ENCODE results near the gene EDC3.
A peak's percentile ranks its signal among the peaks of the same experiment; 100 is the strongest.
"Not testable (repeated sequence)": the region's sequence is repeated elsewhere in the genome, so short reads cannot be mapped to it uniquely, and the experiment has no call there.

EDC3 gene

DNA sequence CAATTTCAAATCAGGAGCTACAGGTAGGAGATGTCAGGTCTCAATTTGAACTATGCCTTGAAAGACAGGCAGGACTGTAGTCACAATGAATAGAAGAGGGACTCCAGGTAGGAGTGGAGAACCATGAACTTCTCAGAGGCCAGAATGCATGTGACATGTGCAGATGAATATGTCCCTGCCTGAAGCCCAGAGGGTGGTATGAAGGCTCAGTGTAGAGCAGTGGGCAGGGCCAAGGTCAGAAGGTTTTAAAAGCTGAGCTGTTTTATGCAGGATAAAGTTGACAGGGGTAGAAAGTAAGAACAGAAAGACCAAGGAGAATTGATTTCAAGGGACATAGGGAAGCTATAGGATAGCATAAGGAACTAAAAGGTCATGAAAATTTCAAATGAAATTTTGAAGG lies 49.3 kb downstream of the EDC3 start:
- DNase-seq = no peak

DNA sequence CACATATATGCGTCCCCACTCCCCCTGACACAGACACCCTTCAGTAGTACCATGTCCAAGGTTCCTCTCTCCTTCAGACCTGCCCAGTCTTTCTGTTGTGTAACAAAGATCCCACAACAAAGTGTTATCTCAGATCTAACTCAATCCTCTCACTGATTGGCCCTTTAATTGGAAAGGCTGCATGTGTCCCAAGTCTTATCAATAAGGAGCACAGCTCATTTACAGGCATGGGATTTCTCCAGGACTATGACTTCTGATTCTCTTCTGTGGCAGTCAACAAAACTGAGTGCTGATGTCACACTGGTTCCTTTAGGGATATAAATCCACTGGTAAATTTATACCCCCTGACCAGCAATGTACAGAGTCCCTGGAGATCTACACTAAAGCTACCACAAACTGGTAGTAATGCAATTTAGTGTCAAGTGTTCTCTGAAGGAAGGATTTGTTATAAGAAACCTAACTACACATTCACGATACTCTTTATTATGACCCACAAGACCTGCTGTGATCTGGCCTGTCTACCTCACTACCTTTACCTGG lies 52.1 kb downstream of the EDC3 start:
- no peak for DNase-seq

DNA sequence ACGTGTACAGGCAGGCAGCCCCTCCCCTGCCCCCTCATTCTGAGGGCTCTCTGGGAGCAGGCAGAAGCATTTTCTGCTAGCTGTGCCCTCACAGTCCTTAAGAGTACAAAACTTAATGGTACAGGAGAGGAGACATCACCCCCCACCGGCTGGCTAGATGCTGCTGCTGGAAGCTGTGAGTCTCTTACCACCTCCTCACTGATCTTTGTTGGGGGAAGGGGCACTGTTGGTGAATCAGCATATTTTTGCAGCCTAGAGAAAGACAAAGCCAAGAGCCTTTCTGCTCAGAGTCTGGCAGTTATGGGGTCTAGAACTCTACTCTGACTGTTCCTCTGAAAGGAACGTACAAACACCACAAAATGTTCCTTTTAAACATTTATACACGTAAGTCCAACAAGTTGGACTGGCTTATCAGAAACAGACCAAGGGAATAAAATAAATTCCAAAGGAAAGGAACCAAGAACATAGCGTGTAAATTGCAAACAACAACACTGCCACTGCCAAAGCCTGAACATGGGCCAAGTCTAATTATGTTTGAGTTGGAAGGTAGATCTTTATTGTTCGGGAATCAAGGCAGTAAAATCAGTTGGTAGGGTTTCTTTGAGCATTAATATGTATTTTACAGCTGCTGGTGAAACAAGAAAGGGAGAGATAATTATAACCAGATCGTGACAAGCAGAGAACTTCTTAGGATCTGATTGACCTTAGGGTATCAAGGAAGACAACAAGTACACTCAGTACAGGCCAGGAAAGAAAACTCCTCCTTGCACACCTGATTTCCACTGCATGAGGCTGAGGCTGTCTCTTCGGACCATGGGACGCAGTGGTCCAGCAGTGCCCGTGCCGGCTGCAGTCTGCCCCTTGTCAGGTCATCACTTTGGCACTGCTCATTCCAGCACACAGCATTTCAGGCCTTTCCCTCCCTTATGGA lies 52.8 kb downstream of the EDC3 start:
- no peak for DNase-seq

DNA sequence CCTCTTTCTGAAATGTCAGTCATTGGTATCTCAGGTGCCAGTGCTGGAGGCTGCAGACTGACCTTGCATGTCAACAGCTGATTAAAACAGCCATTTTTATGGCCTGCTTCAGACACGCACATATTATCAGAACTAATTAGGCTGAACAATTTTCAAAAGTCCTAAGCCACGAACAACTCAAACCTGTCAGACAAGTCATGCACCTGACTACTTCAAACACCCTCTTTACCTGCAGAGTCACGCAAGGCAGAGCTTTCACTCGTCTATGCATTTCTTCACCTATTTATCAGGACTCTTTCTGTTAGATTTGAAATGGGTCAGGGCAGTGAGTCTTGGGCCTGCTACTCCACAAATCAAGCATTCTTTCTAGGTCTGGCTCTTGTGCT lies 53.5 kb downstream of the EDC3 start:
- DNase-seq = peak; percentile 25

DNA sequence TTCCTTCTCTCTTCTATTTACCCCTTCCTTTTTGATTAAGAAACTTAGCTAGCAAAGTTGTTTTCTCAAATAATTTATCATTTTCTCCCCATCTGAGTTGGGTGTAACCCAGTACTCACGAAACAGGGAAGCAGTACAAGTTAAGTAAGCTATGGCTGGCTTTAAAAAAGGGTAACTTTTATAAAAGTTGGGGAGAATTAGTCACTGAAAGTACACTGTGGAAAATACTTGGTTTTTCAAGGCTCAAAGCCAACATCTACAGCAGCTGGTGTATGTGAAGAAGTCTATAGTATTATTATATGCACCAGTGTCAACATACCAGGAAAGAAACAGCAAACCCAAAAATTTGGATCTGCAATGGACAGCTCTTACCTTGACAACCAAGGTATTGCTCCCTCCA lies 54.7 kb downstream of the EDC3 start:
- no peak for DNase-seq

DNA sequence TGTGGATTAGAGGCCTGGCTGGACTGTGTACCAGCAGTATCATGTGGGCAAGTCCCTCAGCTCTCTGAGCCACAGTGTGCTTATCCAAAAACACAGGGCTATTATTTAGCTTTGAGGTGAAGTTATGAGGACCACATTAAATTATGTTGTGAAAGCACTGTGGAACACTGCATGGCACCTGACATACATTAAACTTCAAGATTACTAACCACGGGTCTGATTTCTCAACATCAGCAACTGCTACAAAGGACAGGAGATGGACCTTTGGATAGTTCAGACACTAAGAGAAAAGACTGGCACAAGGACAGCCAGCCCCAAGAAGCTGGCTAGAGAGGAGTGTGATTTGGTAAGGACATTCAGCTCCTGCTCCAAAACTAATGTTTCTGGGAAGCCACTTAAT lies 58.8 kb downstream of the EDC3 start:
- DNase-seq = no peak

DNA sequence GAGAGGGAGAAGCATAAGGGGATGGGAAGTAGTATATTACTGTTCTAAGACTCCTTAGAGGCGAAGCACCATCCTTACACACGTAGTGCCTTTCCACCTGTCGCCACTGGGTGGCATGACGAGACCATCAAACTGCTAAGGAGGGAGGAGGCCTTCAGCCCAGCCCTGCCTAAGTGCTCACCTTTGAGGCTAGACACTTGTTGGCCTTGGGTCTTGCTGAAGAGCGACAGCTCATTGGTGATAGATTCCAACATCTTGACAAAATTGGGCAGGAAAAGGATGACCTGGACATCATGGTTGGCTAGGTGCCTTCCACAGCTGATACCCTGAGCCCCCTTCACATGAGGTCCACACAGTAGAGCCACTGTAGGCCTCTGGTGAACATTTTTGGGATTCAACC lies 60.6 kb downstream of the EDC3 start:
- peak; percentile 28 for DNase-seq

DNA sequence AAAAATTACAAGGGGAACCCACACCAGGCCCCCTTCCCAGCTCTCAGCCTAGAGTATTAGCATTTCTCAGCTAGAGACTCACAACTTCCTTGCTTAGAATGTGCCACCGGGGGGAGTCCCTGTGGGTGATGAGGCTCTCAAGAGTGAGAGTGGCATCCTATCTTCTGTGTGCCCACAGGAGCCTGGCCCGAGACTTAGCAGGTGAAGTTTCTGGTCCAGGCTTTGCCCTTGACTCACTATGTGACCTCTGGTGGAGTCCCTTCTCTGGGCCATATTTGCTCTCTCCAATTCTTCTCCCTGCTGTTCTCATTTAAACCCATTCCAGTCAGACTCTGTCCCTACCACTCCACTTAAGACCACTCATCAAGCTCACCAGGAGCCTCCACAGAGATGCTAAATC lies 62.0 kb downstream of the EDC3 start:
- DNase-seq = no peak

DNA sequence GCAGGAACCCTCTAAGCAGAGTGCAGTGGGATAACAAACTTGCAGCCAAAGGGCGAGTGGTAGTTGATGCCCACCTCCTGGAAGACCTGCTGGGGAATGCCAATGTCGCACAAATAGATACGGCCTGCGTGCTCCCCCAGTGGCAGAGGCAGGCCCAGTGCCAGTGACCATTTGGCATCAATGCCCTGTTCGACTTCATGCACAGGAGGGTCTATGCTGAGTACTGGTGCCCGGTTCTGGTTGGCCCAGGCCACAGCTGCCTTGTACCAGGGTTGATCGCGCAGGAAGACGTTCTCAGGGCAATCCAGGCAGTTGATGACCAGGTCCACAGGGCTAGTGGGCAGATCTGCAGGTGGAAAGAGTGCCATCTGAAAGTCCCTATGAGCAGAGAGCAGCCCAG lies 63.2 kb downstream of the EDC3 start:
- no peak for DNase-seq

DNA sequence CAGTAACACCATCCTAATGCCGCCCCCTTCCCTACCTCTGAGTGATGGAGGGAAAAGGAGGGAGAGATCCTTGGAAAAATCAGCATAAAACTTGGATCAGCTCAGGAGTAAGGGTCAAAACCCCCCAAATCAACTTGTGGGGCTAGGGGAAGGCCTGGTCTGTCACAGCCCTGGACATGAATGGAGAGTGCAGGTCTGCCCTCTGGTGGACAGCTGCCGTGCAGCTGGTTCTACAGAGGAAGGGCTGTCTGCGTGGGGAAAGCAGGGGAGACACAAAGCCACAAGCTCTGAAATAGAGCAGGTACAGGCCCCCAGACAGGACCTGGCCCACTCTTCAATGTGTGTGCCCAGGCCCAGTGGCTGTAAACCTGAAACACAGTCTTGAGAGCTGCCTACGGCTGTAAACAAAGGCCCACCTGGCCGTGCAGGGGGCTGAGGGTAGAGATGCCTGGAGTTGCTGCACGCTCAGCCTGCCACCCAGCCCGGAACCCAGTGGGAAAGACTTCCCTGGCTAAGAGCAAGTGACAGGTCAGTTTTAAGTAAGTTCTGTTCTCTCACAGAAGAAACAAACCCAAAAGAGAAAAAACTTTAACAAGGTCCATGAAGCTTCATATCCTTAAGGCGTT lies 63.8 kb downstream of the EDC3 start:
- DNase-seq = no peak

DNA sequence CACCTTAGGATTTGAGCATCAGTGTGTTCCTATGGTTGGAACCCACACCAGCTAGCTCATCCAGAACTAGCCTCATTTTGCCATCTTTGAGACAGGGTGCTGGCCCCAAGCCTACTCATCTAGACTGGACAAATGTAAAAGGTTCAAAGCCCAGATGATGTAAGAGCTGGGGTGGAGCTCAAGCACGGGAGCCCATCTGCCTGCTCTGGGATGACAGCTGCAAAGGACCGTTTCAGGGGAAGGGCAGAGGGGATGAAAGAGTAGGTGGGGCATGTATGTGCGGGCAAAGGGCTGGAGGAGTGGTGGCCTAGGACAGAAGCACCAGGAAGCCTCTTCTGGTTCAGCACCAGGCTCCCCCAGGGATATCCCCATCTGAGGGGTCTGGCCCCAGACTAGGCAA lies 64.4 kb downstream of the EDC3 start:
- no peak for DNase-seq

DNA sequence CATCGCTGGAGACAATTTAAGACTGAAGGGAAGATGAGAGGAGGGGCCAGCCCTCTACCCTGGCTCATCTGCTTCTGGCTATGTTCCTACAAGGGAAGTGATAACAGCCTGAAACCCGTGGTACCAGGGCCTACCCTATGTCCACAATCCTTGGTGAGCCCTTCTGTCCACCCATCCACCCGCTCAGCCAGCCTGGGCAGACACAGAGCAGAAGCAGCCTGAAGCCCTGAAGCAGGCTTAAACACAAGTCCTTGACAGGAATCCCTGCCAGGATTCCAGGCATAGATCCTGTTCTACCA lies 64.8 kb downstream of the EDC3 start:
- no peak for DNase-seq

DNA sequence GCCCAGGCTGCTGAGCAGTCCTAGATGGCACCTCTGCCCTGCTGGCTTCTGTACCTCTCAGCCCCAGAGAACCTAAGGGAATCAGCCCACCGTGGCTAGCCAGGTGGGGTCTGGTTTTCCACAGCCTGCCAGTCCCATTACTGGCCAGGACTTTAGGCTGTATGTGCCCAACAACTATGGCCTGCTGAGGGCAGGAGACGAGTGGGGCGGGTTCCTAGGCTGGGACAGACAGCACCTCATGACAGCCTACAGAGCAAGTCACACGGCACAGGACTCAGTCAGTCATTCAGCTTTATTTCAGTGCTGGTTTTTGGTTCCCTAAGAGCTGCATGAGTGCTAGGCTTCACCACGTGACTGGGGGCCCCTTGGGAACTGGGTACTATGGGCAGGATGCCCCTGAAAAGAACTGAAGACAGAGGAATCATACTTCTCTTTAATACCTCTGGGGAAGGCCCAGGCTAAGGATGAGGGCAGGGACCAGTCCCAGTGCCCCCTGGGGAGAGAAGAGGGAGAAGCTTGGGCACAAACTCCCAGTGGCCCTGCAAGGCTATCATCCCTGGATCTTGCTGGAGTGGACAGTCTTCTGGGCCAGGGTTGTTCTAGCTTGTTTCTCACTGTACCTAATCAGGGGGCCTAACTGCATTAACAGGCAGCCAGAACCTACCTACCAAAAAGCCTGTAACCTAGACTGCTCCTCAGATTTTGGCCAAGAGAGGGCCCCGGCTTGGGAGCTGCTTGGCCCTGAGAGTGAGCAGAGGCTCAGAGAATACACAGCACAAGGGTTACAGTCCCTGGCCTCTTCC lies 65.3 kb downstream of the EDC3 start:
- no peak for DNase-seq

DNA sequence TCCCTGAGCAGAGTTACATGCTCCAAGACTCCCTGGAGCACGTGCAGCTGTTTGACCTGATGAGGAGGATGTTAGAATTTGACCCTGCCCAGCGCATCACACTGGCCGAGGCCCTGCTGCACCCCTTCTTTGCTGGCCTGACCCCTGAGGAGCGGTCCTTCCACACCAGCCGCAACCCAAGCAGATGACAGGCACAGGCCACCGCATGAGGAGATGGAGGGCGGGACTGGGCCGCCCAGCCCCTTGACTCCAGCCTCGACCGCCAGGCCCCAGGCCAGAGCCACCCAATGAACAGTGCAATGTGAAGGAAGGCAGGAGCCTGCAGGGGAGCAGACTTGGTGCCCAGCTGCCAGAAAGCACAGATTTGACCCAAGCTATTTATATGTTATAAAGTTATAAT lies 66.1 kb downstream of the EDC3 start:
- not testable (repeated sequence) for DNase-seq

DNA sequence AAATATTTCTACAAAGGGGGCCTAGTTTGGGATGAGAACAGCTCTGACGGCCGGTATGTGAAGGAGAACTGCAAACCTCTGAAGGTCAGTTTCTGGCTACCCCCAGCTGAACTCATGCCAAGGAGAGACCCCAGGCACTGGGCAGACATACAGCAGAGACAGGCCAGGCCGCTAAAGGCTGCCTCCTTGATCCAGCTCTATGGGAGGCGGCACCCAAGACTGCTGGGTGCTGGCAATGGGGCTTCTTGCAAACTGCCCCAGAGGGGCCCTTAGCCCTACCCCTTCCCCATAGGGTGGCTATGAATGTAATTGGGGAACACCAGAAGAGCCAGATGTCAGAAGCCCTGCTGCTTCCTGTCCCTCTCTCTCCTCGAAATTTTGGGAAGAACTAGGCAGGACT lies 66.9 kb downstream of the EDC3 start:
- DNase-seq = no peak

DNA sequence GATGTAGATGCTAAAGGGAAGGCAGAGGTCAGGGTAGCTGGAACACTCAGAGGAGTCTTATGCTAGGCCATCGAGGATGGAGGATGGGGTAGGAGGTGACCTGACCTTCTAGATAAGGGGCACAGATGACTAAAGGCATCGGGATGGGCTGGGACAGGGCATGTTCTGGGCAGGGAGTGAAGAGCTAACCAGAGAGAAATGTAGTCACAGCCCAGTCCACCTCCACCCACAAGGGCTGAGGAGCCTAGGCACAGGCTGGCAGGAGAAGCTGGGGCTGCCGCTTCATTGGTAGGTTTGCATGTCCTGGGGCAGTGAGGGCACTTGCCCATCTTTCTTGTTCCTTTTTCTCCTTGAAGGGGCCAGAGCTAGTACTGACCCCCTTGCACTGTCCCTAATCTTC lies 67.6 kb downstream of the EDC3 start:
- no peak for DNase-seq

DNA sequence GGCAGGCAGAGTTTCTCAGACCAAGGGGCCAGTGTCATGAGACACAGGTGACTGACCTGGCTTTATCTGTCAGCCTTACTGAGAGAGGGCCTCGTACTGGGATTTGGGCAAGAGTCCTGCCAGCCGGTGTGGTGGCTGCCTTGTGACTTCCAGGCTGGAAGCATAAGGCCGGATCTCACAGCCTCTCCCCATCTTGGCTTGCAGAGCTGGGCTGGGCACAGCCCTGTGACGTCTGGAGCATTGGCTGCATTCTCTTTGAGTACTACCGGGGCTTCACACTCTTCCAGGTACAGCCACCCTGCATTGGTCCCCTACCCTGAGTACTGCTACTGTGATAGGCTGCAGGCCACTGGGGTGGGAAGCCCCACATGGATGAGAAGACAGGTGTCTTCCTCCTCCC lies 68.1 kb downstream of the EDC3 start:
- DNase-seq = no peak

DNA sequence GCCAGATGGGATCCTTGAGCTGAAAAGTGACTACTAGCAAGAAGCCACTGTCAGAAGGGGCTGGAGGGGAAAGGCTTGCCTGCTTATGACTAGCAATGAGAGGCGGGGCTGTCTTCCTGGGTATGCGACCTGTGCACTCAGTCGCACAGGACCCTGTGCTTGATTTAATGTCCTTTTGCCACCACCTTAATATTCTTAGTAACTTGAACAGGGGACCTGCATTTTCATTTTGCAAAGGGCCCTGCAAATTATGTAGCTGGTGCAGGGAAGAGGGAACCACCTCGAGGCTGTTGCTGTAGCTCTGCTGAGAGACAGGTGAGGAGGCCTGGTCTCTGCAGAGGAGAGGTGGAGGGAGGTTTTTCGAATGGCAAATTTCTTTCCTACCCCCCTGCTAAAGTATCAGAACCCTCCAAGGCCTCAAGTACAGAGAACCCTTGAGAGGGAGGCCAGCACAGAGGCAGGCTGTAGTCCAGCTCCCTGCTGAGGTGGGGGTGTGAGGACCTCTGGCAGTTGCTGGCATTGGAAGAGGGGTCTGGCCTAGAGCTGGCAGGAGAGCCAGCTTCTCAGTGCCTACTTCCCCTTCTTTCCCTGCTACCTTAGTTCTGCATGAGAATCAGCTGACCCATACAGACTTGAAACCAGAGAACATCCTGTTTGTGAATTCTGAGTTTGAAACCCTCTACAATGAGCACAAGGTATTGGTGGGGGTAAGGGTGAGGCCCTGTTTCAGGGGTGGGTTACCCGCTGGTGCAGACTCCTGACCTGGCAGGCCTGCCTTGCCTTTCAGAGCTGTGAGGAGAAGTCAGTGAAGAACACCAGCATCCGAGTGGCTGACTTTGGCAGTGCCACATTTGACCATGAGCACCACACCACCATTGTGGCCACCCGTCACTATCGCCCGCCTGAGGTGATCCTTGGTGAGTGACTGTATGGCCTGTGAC lies 68.8 kb downstream of the EDC3 start:
- no peak for DNase-seq

DNA sequence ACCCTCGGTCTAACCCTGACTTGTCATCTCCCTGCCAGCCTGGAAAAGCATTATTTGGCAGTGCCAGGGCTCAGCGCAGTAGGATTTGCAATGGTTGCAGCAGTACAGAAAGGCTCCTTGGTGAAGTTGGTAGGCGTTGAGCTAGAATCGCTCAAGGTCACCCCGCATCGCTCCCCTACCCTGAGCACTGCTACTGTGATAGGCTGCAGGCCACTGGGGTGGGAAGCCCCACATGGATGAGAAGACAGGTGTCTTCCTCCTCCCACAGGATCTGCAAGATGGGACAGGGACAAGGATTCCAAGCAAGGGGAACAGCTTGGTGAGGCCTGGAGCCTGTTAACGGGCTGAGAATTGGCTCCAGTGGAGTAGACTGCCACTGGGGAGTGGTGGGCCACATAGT lies 69.5 kb downstream of the EDC3 start:
- DNase-seq = no peak

DNA sequence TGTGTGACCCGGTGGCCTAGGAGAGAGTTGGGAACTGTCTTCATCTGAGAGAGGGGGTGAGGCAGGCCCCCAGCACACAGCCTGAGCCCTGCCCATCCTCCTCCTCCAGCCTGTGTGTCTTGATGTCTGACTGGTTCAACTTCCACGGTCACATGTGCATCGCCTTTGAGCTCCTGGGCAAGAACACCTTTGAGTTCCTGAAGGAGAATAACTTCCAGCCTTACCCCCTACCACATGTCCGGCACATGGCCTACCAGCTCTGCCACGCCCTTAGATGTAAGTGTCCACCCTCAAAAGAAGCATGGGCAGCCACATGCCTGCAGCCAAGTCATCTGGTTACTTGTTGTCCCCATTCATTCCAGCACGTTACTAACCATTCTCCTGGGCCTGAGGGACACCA lies 70.1 kb downstream of the EDC3 start:
- no peak for DNase-seq

DNA sequence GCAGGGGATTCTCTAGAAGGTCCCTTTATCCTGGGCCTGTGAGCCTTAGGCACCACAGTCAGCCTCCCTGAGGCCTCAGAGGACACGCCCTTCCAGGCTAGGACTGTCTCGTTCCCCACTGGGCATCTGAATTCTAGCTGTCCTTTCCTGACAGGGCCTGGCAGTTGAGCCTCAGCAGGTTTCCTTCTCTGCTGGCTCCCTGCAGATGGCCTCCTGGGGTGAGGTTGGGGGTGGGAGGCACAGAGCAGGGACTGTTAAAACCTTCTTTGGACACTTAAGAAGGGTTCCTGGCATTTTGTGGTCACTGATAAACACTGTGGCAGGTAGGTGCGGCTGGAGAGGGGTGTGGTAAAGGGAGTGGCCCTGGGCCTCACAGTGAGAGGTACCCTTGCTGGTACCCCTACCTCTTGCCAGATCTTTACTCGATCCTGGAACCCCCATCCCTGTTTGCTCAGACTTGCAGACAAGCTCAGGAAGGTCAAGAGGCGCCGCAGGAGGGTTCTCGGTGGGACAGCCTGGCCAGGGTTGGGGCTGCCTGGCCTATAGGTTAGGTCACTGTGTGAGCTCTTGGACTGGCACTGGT lies 71.7 kb downstream of the EDC3 start:
- DNase-seq = no peak

DNA sequence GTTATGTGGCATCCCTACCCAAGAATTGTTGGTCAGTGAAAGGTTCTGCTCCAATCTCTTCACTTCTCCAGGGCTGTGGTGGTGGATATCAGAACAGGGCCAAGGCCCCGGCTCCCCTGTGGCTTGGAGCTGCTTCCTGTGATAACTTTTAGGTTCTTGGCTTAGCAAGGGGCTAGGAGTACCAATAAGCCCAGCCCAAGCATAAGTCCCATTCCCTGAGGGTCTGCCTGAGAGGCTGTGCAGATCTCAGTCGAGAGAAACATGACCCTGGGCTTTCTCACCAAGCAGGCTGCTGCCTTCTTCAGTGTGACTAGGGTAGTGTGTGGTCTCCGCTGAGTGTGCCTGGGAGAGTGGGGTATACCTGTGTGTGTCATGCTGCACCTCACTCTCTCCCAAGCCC lies 73.1 kb downstream of the EDC3 start:
- DNase-seq = no peak
